IPS-15b (cell line): ENCODE results near the gene DNAL1.
A peak's percentile ranks its signal among the peaks of the same experiment; 100 is the strongest.

Source experiments
- H3K27me3 ChIP-seq: one replicate; pipeline ENCODE4 v1.6.1; 2013; ENCODE audit warnings: low read length; ENCODE audit not compliant: control insufficient read depth, insufficient read depth
- H3K36me3 ChIP-seq: one replicate; pipeline ENCODE4 v1.6.1; 2013; ENCODE audit warnings: low read length; ENCODE audit not compliant: control insufficient read depth, insufficient read depth
- H3K4me1 ChIP-seq: one replicate; pipeline ENCODE4 v1.6.1; 2013; ENCODE audit warnings: mild to moderate bottlenecking, low read length; ENCODE audit not compliant: control insufficient read depth, insufficient read depth
- H3K4me3 ChIP-seq: one replicate; pipeline ENCODE4 v1.5.1; 2013; ENCODE audit warnings: low read depth, low read length
- H3K9ac ChIP-seq: one replicate; pipeline ENCODE4 v1.6.1; 2013; ENCODE audit warnings: low read depth, mild to moderate bottlenecking, low read length
- H3K9me3 ChIP-seq: one replicate; pipeline ENCODE4 v1.6.1; 2013; ENCODE audit warnings: mild to moderate bottlenecking, low read length; ENCODE audit not compliant: control insufficient read depth, insufficient read depth

Gene DNAL1

DNA sequence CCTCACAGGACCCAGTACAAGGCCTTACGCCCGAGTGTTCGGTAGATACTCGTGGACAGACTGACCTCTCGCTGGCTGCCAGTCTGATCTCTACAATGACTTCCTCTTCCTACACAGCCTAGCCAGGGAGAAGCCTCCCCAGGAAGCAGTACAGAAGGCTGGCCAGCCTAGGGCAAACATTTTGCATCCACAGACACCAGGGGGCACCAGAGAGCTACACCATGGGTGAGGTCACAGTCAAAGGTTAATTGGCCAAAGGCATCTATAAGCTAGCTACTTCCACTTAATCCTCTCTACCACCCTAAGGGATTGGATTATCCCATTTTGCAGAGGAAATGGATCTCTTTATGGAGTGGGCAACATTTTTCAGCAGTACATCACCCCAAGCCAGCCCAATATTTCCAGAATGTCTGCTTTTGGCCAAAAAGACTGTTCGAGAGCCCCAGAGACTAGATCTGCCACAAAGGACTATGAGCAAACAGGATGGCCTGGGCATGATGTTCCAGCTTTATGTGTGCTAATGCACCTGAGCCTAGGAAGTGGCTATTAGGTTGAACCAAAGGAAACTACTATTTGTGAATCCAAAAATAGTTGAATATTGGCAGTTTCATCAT lies 84.0 kb downstream of the DNAL1 start:
- H3K4me1 ChIP-seq, result peaks cover 7% of the 10 kb centered on the region
- no peaks in the 10 kb centered on the region for H3K9me3 ChIP-seq
- H3K36me3 ChIP-seq, result peaks cover 15% of the 10 kb centered on the region
- no peak overlapping the region for H3K4me3 ChIP-seq
- no peaks in the 10 kb centered on the region for H3K27me3 ChIP-seq
- H3K9ac ChIP-seq, result no peak overlapping the region

DNA sequence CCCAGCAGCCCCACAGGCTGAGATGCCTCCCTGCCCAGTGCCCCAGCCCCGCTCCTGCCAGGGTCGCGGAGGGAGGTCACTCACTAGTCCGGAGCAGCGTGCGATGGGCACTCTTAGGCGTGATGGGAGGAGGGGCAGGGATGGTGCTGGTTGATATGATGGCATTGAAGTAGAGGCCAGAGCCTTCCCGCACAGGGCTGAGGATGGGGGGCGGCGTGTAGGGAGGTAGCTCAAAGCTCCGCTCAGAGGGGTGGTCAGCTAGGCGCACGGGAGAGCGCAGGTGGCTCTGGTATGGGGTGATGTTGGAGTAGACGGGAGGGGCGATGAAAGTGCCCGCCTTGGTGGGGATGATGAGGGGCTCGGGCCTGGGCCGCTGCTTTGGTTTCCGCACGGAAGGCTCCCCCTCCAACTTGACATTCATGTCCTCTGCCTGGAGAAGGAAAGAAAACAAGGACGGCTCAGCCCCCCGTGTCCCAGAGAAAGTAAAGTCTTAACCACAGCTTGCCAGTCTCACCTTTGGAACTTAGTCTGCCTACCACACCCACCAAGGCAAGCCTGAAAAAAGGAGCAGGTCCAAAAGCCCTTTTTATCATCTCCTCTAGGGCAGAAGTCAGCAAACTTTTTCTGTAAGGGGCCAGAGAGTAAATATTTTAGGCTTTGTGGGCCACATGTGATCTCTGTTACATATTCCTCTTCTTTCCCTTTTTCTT lies 84.9 kb downstream of the DNAL1 start:
- H3K9ac ChIP-seq, result no peak overlapping the region
- H3K4me3 ChIP-seq, result no peak overlapping the region
- peaks cover 15% of the 10 kb centered on the region for H3K36me3 ChIP-seq

DNA sequence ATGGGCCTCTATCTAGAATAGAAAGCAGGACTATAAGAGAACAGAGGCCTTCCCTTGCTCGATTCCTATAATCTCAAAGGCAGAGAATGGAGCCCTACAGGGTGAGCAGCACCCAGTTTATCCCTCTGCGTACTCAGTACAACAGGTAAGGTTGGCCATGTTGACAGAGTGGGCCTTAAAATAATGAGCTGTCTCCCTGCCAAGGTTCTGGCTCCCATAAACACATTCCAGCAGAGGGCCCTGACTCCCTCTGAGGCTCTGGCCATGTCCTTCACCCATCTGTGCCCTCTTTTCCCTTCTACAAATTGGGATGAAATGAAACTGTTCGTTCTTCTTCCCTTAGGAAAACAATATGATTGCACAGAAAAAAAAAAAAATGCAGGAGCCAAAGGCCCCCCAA lies 86.3 kb downstream of the DNAL1 start:
- Histone ChIP-seq H3K4me3 (no peak overlapping the region), H3K9ac (no peak overlapping the region), H3K36me3 (peaks cover 12% of the 10 kb centered on the region), H3K4me1 (peaks cover 2% of the 10 kb centered on the region), H3K27me3 (no peaks in the 10 kb centered on the region), H3K9me3 (no peaks in the 10 kb centered on the region)

More for the DNA sequence above, 84.9 kb downstream of the DNAL1 start:
- peaks cover 2% of the 10 kb centered on the region for H3K4me1 ChIP-seq
- H3K9me3 ChIP-seq, result no peaks in the 10 kb centered on the region
- no peaks in the 10 kb centered on the region for H3K27me3 ChIP-seq

GRCh38 chr14:73732006-73732405 lies 87.2 kb downstream of the DNAL1 start:
- Histone ChIP-seq H3K9ac (no peak overlapping the region), H3K27me3 (no peaks in the 10 kb centered on the region), H3K4me1 (peaks cover 2% of the 10 kb centered on the region), H3K4me3 (no peak overlapping the region), H3K36me3 (peaks cover 3% of the 10 kb centered on the region), H3K9me3 (no peaks in the 10 kb centered on the region)

DNA sequence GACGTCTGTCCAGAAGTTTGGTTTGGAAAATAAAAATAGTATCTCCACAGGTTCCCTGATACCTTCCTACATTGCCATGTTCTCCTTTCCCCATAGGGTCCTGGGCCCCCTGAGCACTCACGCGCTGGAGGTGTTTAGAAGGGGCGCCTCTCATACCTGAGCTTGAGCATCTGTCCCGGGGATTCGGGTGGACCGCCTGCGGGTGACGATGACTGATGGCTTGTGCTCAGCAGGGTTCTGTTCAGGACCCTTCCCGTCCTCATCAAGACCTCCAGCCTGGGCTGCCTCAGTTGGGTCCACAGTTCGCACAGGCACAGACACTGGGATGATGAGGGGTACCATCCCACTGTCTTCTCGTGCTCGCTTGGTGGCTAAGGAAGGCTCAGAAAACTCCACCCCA lies 92.1 kb downstream of the DNAL1 start:
- Histone ChIP-seq H3K4me3 (no peak overlapping the region), H3K36me3 (peaks cover 7% of the 10 kb centered on the region), H3K4me1 (peaks cover 7% of the 10 kb centered on the region), H3K9me3 (no peaks in the 10 kb centered on the region), H3K9ac (no peak overlapping the region), H3K27me3 (no peaks in the 10 kb centered on the region)

DNA sequence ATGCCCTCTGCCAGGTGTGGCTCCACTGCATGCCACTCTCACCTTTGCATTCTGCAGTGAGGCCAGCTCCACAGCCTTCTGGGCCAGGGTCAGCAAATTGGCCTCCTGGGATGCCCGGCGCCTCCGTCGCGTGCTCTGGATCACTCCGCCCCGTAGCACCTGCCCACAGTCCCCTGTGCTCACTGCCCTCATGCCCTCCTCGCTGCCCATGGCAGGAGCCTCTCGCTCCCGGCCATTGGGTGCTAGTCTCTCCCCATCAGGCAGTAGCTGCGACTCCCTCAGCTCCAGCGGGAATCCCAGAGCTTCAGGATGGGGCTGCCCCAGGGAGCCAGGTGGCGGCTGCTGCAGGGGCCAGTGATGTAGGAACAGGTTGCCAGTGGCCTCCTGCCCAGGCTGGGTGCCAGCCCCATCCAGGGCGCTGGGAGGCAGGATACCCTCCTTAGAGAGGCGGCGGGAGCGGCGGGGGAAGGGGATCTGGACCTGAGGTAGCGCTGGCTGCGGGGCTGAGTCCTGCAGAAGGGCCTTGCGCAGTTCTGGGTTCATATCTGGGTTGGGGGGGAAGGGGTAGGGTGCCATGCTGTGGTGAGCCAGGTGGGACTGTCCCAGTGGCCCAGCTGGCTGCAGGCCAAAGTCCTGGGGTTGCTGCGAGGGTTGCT lies 93.9 kb downstream of the DNAL1 start:
- Histone ChIP-seq H3K9me3 (no peaks in the 10 kb centered on the region), H3K27me3 (no peaks in the 10 kb centered on the region), H3K4me1 (peaks cover 15% of the 10 kb centered on the region), H3K36me3 (peaks cover 7% of the 10 kb centered on the region), H3K4me3 (no peak overlapping the region), H3K9ac (no peak overlapping the region)

DNA sequence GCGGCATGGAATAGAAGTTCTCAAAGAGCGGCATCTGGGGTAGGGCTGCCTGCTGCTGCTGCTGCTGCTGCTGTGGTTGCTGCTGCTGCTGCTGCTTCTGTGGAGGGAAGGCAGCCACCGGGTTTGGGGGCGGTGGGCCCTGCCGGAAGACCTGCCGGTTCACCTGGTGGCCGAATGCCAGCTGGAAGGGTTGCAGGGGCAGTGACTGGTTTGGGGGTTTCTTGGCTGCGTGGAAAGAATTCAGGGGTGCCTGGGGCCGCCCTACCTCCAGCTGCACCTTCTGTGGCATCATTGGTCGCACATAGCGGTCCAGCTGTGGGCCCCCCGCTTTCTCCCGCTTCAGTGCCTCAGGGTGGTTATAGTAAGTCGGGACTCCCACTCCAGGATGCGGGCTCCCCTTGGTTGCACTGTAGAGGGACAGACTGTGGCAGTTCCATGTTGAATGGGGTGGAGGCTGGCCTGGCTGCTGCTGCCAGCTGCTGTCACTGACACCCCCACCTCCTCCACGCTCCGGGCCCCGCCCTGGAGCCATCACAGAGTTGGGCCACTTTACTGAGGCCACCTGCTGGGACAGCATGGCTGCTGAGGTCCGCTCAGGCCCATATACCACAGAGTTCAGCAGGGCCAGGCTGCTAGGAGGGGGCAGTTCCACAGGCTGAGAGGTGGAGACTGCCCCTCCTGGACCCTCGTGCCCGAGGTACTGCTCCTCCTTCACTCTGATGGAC lies 94.5 kb downstream of the DNAL1 start:
- no peak overlapping the region for H3K9ac ChIP-seq
- no peaks in the 10 kb centered on the region for H3K27me3 ChIP-seq
- H3K36me3 ChIP-seq, result peaks cover 7% of the 10 kb centered on the region
- peaks cover 15% of the 10 kb centered on the region for H3K4me1 ChIP-seq
- H3K4me3 ChIP-seq, result no peak overlapping the region
- H3K9me3 ChIP-seq, result no peaks in the 10 kb centered on the region

DNA sequence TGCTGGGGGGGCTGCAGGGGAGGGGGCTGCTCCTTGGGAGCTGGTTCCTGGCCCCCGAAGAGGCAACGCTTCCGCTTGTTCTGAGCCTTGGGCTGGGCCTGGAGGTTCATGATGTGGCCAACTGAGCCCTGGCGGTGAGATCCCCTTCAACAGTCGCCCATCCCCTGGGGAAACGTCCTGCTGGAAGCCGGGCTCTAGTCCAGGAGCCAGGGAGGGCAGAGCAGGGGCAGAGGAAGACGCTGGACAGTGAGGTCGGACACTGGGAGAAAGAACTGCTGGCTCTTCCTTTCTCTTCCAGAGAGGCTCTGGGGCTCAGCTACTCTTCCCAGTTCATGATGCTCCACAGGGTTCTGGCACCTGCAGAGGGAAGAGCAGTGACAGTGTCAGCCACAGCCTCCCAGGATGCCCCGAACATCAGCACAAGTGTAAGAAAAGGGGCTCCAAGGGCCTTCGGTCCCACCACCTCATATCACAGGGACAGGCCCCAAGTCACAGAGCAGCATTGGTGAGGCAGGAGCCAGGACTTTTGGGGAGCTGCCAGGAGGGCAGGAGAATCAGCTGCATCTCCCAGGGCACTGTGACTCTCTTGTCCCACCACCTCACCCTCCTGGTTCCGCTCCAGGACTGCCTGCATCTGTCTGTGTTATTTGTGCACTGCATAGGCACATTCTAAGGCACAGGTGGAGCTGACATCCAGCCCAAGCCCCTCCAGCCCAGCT lies 95.3 kb downstream of the DNAL1 start:
- H3K4me1 ChIP-seq, result peaks cover 15% of the 10 kb centered on the region
- peak overlapping the region; percentile 32 for H3K9ac ChIP-seq
- peaks cover 7% of the 10 kb centered on the region for H3K36me3 ChIP-seq
- H3K27me3 ChIP-seq, result no peaks in the 10 kb centered on the region
- H3K4me3 ChIP-seq, result no peak overlapping the region
- H3K9me3 ChIP-seq, result no peaks in the 10 kb centered on the region

DNA sequence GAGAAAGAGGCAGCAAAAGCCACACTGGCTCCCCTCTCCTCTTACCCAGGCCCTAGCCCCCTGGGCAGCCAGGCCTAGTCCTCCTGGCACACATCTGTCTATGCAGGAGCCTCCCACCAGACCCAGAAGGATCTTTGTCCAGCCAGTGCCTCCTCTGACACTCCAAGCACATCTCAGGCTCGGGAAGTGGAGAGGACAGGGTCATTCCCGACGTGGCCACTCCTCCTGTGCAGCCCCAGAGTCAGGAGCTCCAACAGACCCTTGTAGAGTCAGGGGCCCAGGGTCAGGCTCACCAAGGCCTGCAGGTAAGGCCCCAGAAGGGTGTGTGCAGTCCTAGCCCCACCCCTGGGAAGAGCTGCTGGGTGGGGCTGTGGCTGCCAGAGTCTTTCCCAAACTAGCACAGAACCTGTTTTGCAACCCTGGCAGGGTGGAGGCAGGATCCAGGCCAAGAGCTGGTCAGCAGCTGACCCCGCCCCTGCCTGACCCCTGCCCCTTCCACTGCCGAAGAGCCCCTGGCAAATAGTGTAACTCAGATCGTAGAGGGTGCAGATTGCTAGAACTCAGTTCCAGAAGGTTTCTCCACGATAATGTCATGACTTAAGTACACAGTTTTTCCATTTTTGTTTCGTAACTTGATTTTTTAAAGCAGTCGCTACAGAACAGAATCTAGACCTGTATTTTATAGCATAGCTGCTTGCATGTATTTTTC lies 96.0 kb downstream of the DNAL1 start:
- Histone ChIP-seq H3K9me3 (no peaks in the 10 kb centered on the region), H3K36me3 (peaks cover 7% of the 10 kb centered on the region), H3K4me1 (peaks cover 15% of the 10 kb centered on the region), H3K9ac (peak overlapping the region; percentile 32), H3K27me3 (no peaks in the 10 kb centered on the region), H3K4me3 (no peak overlapping the region)

DNA sequence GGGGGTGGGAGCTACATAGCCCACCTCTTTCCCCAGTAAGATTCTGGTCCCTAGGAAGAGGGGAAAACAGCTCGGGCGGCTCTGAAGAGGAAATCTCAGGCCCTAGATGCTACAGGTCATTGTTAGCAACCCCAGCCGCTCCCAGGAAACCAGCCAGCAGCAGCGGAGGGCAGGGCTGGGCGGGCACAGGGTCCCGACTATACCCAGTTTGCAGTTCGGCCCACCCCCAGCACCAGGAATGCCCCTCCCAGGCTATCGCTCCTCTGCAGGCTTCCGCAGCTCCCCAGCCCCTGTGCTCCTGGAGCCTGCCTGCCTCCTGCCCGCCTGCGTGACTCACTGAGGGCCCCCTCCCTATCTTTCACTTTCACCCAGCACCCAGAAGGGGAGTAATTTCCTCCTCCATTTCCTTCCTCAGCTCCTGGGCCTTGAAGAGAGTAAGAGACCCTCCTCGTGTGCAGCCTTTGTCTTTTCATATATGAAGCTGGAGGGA lies 96.6 kb downstream of the DNAL1 start:
- H3K4me1 ChIP-seq, result peaks cover 15% of the 10 kb centered on the region
- H3K27me3 ChIP-seq, result no peaks in the 10 kb centered on the region
- peak overlapping the region; percentile 60 for H3K9ac ChIP-seq
- H3K36me3 ChIP-seq, result peaks cover 7% of the 10 kb centered on the region
- H3K4me3 ChIP-seq, result peak overlapping the region; percentile 13
- no peaks in the 10 kb centered on the region for H3K9me3 ChIP-seq
